Raji (cell line): ENCODE data around the gene R3HDM2.

Experiments used
- POLR2A ChIP-seq: IDR thresholded peaks from 2 replicates; pipeline ENCODE4 v1.6.1; 2011; ENCODE audit warnings: low read depth, low read length, control low read depth; ENCODE audit not compliant: insufficient read depth

R3HDM2 gene

DNA sequence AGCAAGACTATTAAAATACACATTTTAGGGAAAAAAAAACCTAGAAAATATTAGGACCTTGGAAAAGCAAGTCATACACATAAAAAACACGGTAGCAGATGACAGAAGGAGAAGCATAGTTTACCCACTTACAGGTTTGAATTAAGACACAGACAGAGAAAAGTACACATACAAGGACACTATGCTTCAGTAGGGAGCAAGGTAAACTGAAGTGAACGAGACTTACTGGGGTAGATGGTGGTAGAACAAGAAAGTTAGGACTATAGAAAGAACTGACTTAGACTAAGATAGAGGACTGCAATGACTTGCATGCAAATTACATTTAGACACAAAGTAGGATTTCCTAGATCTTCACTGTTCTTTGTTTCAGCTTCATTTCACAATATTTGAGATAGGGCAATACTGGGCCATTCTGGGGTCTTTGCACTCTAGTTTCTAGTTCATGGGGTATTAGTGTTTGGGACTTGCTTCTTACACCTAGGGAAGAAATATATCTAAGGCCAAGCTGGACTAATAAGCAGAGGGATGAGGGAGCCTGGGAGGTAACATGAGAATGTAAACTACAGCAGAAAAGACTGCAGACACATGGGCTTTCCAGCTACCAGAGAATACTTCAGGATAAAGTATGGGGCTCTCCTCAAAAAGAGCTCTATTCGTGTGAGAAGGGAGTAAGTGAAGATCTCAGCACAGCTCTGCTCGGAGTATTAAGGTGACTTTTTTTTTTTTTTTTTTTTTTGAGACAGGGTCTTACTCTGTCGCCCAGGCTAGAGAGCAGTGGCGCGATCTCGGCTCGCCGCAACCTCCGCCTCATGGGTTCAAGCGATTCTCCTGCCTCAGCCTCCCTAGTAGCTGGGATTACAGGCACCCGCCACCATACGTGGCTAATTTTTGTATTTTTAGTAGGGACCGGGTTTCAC is 152.1 kb downstream of the R3HDM2 start:
- no peak for TF ChIP-seq POLR2A

DNA sequence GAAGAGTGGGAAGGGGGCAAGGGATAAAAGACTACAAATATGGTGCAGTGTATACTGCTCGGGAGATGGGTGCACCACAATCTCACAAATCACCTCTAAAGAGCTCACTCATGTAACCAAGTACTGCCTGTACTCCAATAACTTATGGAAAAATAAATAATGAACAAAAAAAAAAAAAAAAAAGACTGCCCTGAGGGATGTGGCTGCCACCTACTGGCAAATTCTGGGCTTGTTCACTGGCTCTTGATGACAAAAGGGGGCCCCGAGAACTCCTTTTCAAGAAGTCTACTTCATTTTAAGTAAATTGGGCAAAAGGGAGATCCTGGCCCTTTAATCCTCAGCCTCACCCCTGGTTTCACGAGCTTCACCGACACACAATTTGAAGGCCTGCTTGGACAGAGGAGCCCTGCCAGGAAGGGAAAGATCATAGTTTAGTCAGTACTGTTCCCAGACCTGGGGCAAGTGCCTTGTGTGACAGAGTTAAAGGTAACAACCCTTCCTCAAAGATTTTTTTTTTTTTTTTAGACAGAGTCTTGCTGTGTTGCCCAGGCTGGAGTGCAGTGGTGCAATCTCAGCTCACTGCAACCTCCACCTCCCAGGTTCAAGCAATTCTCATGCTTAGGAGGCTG is 153.8 kb downstream of the R3HDM2 start:
- no peak for TF ChIP-seq POLR2A

DNA sequence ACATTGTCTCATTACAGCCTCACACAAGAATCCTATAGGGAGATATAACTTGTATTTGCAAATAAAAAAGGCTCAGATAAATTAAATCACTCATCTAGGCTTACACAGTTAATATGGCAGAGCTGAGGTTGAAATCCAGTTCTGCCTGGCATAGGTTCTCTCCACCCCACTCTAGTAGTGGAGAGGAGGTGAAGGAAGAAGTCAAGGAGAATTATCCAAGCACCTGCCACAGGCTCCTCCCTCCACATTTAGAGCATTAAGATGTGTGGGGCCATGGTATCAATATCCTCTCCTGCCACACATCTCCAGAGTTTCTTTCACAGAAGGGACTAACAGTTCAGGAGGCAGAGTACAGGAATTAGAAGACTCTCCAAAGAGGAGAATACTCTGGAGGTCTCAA is 157.3 kb downstream of the R3HDM2 start:
- TF ChIP-seq POLR2A = no peak

DNA sequence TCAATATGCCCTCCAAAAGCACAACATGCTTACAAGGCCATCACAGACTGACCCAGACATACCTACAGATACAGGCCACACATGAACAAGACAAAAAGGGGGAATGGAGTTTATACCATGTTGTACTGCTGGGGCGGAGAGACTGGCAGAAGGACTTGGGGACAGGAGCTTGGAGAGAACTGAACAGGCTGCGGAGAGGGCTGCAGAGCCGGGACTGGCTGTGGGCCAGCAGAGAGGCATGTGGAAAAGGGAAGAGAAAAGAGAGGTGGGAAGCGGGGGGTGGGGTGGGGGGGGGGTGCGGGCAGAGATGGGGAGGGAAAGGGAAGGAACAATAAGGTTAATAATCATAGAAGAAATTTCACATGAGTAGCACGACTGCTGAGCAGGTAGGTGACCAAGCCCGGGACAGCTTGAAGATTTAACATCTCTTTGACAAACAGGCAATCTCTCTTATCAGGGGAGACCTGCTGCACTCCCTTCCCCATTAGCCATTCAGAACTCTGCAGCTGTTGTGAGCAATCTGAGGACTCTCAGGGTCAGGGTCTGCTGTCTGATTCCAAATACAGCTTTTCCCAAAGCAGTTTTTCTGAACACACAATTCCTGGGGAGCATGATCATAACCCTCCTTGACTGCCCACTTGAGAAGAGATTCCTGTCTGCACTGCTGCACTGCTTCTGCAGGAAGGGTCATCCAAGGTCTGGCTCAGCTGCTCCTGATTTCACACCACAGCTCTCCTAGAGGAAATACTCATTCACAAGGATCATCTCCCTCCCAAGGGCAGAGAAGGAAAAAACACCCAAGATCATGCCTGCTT is 158.3 kb downstream of the R3HDM2 start:
- TF ChIP-seq POLR2A = no peak

DNA sequence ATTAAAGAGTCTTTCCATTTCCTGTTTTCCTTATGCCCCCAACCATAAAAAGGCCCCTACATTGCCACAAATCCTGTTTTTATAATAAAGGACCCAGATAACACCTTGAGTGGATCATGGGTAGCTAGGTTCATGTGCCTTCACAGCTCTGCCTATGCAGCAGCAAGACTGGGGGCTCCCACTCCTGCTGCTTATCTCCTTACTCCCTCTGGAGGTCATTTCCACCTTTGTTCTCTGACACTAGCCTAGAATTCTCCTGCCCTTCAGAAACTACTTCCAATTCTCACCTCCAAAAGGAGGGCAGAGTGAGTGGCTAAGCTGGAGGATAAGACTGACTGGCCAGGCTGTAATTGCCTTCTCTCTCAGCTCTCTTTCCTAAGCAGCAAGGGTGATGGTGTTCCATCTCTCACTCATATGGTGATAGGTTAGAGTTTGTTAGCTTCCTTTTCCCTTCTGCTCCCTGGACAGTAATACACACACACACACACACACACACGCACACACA is 159.8 kb downstream of the R3HDM2 start:
- TF ChIP-seq POLR2A = no peak

DNA sequence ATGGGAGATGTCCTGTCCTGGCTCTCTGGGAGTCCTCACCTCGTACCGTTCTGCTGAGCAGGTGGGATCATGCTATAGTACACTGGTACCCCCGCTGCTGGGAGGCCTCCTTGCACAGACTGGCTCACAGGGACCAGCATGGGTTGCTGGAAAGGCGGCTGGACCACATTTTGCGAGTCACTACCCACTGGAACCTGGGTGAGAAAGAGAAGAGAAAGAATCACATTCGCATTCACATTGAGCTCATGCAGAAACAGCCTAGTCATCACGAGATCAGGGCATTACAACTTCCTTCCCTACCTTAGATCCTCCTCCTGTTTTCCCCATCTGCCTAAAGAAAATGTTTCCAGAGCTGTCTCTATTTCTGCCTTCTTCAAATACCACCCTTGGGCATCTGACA is 162.6 kb downstream of the R3HDM2 start:
- TF ChIP-seq POLR2A = no peak

DNA sequence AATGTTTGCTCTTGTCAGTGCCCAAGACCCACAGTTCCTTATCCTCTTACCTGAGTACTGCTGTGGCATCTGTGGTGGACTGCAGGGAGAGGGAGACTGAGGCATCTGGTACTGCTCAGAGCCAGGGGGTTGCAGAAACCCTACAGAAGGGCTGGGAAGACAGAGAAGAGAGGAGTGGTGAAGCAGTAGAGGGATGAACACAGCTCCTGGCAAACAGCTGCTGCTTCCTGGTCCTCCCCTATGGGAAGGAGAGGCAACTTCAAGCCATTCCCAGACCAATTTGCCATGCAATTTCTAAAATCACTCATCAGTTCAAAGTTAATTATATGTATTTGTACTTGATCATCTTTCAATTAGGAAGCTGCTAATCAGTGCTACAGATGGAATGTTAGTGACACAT is 164.2 kb downstream of the R3HDM2 start:
- TF ChIP-seq POLR2A = no peak

DNA sequence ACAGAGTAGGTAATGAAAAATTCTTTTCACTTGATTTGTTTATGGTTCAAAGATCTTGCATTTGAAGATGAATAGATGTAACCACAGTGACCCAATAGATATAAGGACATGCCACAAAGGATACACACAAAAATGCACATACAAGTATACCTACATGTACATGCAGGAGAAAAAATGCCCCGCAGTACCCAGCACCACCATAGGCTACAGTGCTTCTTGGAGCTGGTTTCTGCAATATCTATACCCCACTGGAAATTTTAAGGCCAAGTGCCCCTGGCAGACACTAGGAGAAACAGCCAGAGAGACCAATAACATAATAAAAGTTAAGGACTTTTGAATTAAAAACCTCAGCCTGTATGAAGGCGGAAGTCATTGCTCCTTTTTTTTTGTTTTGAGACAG is 167.7 kb downstream of the R3HDM2 start:
- no peak for TF ChIP-seq POLR2A

DNA sequence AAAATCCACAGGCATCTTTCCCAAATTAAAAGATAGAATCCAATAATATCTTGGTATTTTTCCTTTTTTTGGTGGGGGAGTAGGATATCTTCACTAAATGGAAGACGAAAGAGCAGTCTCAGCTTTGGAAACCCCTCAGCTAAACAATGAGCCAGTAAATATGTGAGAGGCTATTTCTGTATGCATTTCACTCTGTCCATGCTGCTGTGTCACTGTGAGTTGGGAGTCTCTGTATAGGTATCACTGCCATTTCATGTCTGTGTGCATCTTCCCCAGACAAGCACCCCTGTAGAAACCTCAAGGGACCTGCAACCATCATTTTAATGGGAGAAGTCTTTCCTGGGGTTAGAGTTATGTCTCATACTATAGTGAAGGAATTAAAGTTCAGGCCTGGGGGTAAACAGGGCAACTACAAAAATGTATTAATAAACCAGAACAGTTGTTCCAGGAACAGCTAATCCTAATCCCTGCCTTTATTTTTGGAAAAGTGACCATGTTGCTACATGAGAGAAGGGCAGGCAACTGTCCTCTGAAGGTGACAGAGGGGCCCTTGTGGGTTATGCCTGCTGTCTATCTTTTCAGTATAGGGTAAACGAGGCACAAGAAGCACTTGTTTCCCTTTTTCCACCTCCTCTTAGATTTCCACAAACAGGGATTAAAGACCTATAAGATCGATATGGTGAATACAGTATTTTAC is 168.6 kb downstream of the R3HDM2 start:
- no peak for TF ChIP-seq POLR2A

DNA sequence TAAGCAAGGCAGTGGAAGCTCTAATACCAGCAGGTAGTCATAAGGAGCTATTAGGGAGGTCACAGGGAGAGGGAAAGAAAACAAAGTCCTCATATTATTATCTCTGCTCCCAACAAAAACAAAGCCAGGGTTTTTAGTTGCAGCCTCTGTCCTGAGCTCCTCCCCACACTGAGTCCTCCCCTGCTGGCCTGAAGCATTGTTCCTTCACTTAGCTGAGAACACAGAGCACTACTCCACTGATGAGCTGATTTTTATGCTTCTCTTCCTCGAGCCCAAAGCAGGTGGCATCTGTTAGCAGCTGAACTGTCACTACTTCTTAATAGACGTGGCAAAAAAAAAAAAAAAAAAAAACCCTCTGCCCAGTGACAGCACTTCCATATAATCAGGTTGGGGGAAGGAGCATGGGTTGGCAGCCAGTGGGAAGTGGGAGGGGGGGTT is 169.4 kb downstream of the R3HDM2 start:
- no peak for TF ChIP-seq POLR2A

DNA sequence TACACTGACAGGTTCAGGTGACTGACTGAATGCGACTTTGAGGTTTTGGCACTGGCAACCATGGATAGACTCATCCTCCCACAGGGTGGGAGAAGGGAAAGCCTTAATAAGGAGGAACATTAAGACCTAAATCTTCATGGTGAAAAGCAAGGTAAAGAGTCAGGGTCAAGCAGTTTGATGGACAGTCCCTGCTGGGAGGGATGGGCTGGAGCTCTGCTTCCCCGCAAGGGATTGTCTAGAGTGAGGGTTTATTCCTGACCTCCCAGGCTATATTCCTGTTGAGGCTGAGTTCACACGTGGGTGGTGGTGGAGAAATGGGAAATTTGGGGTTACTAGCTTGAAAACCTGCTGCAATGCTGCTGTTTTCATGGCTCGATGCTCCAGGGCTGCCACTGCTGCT is 170.5 kb downstream of the R3HDM2 start:
- no peak for TF ChIP-seq POLR2A

DNA sequence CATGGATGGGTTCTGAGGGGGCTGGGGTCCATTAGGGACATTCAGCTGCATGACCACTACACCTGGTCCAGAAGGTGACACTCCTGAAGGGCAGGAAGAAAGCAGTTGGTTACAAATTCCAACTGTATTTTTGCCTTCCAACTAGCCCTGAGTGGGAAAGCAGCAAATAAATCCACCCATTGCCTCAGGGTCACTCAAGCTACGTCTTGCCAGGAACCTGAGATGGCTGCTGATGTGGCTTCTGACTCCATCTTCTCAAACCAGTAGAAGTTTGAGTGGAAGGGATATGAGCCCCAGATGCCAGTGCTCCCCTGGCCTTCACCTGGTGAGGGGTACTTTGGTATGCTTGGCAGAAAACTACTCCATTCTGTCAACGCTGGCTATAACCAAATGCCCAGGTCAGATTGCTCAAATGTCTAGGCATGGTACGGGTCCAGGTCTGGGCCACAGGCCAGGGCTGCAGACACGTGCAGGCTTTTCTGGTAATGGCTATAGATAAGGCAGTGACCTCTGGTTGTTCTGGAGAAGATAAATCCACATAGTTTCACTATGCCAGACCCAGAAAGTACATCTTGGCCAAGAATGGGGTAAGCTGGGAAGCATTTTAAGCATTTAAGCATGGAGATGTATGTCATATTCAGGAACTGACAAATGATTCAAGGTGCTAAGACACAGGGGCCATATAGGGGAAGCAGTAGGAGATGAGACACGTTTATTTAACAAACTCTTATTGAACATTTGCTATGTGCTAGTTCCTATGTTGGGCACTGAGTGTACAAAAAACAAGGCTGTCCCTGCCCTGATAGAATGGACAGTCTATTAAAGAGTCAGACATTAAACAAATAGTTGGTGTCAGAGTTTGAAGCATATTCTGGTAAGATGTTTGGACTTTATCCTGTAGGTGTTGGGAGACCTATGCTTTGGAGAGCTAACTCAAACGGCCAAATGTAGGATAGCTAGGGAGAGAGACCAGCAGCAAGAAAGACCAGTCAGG is 171.6 kb downstream of the R3HDM2 start:
- no peak for TF ChIP-seq POLR2A

DNA sequence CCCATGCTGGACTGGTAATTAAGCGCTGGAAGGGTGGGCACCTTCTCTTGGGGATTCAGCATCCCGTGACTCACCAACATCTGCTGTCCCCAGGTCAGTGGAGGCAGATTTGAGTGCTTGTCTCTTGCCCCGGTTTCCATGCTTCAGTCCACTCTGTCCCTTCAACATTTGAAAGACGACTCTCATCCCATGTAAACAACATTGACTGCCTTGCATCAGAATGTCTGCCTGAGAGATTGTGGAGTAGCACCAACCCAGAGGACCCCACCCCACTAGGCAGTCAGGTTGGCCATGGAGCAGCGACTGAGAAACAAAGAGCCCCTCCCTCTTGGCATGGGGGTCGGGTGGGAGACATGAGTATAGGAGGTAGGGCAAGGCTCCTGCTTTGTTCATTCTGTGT is 174.9 kb downstream of the R3HDM2 start:
- no peak for TF ChIP-seq POLR2A
